IMR-90 (cell line): ENCODE measurements around the gene SIK3. TPM values are rescaled to one million over a fixed set of nuclear protein-coding genes. Genes with fewer than 3 reads are reported as not detected.

ENCODE experiments used
- ATAC-seq: fragments of 200-7000 bp; cut with Tn5 transposase; 2 replicates; pipeline ENCODE4 v1.9.1; 2020; ENCODE audit warnings: low read depth, mild to moderate bottlenecking, moderate library complexity
- BruUV-seq: library from RNA; stranded (reverse); fragments of 400-500 nt; replicated peaks from 2 replicates; lab custom pipeline; 2021; lab: Mats Ljungman, UMichigan
- CTCF ChIA-PET: fragments of 300-600 bp; formaldehyde crosslinking; extraction: SDS; loops from one replicate; lab custom pipeline; 2021; ENCODE audit warnings: antibody characterized with exemption; lab: Yijun Ruan, JAX
- POLR2A ChIA-PET: fragments of 300-600 bp; sonication (Branson Sonifier 250); formaldehyde crosslinking; loops from one replicate; lab custom pipeline; 2022; ENCODE audit warnings: antibody characterized with exemption; ENCODE audit not compliant: unreplicated experiment; lab: Charles Lee
- DNase-seq: peaks from one replicate; pipeline ENCODE4 v3.0.0; 2013
- H2AFZ ChIP-seq: replicated peaks from 2 replicates; pipeline ENCODE3; 2013; ENCODE audit warnings: low read length, mild to moderate bottlenecking; ENCODE audit not compliant: poor library complexity
- H2AK5ac ChIP-seq: 2 replicates; pipeline ENCODE4 v1.6.1; 2013; ENCODE audit warnings: low read depth, low read length, inconsistent platforms
- H2AK9ac ChIP-seq: replicated peaks from 2 replicates; pipeline ENCODE3; 2013; ENCODE audit warnings: mild to moderate bottlenecking, low read depth, low read length, moderate library complexity; ENCODE audit not compliant: poor library complexity
- H2BK120ac ChIP-seq: 2 replicates; pipeline ENCODE4 v1.6.1; 2013; ENCODE audit warnings: low read depth, low read length, inconsistent platforms
- H2BK15ac ChIP-seq: 3 replicates; pipeline ENCODE4 v1.6.1; 2013; ENCODE audit warnings: low read depth, low read length, inconsistent platforms
- H2BK20ac ChIP-seq: 2 replicates; pipeline ENCODE4 v1.6.1; 2013; ENCODE audit warnings: low read depth, mild to moderate bottlenecking, inconsistent platforms, low read length, moderate library complexity
- H2BK5ac ChIP-seq: 2 replicates; pipeline ENCODE4 v1.6.1; 2013; ENCODE audit warnings: mild to moderate bottlenecking, low read depth, low read length, inconsistent platforms; ENCODE audit not compliant: poor library complexity, severe bottlenecking
- H3K14ac ChIP-seq: replicated peaks from 2 replicates; pipeline ENCODE4 v1.6.1; 2013; ENCODE audit warnings: low read depth, low read length, inconsistent platforms
- H3K18ac ChIP-seq: 2 replicates; pipeline ENCODE4 v1.6.1; 2013; ENCODE audit warnings: low read depth, low read length, control low read depth
- H3K23ac ChIP-seq: 2 replicates; pipeline ENCODE4 v1.6.1; 2013; ENCODE audit warnings: low read depth, low read length, inconsistent platforms
- H3K27ac ChIP-seq: 2 replicates; pipeline ENCODE4 v1.5.1; 2013; ENCODE audit warnings: mild to moderate bottlenecking, control low read depth, low read length; ENCODE audit not compliant: insufficient read depth
- H3K27me3 ChIP-seq: 2 replicates; pipeline ENCODE4 v1.6.1; 2013; ENCODE audit warnings: low read length; ENCODE audit not compliant: control insufficient read depth, insufficient read depth
- H3K36me3 ChIP-seq: 2 replicates; pipeline ENCODE4 v1.6.1; 2013; ENCODE audit warnings: low read length, mixed read lengths; ENCODE audit not compliant: control insufficient read depth, insufficient read depth
- H3K4ac ChIP-seq: 2 replicates; pipeline ENCODE4 v1.6.1; 2013; ENCODE audit warnings: low read depth, low read length, inconsistent platforms
- H3K4me1 ChIP-seq: 2 replicates; pipeline ENCODE4 v1.6.1; 2013; ENCODE audit warnings: low read length, mixed read lengths; ENCODE audit not compliant: control insufficient read depth, insufficient read depth
- H3K4me2 ChIP-seq: 2 replicates; pipeline ENCODE4 v1.6.1; 2013; ENCODE audit warnings: low read depth, mild to moderate bottlenecking, control low read depth, low read length, moderate library complexity
- H3K4me3 ChIP-seq: 2 replicates; pipeline ENCODE4 v1.5.1; 2013; ENCODE audit warnings: low read depth, mild to moderate bottlenecking, control low read depth, low read length, moderate library complexity; ENCODE audit not compliant: insufficient read depth
- H3K56ac ChIP-seq: 2 replicates; pipeline ENCODE4 v1.6.1; 2013; ENCODE audit warnings: low read length, inconsistent platforms; ENCODE audit not compliant: insufficient read depth; ENCODE audit errors: extremely low read depth
- H3K79me1 ChIP-seq, 2 experiments: 2 replicates each; pipeline ENCODE4 v1.6.1; 2013; ENCODE audit warnings: low read length in 2 of 2, inconsistent platforms in 1 of 2, low read depth in 1 of 2
- H3K9ac ChIP-seq: 2 replicates; pipeline ENCODE4 v1.6.1; 2013; ENCODE audit warnings: low read depth, low read length, control low read depth
- H3K9me1 ChIP-seq: 2 replicates; pipeline ENCODE4 v1.6.1; 2013; ENCODE audit warnings: low read length, inconsistent platforms; ENCODE audit not compliant: insufficient read depth
- H3K9me3 ChIP-seq: 2 replicates; pipeline ENCODE4 v1.6.1; 2013; ENCODE audit warnings: low read length; ENCODE audit not compliant: control insufficient read depth, insufficient read depth
- H4K20me1 ChIP-seq: 2 replicates; pipeline ENCODE4 v1.6.1; 2013; ENCODE audit warnings: low read length, inconsistent platforms; ENCODE audit not compliant: insufficient read depth
- H4K5ac ChIP-seq: 2 replicates; pipeline ENCODE4 v1.6.1; 2013; ENCODE audit warnings: mild to moderate bottlenecking, low read depth, low read length, control low read depth
- H4K8ac ChIP-seq, 2 experiments: 2 replicates each; pipeline ENCODE4 v1.6.1; 2013; ENCODE audit warnings: low read depth in 2 of 2, low read length in 2 of 2, control low read depth in 1 of 2, inconsistent platforms in 1 of 2
- H4K91ac ChIP-seq: 2 replicates; pipeline ENCODE4 v1.6.1; 2013; ENCODE audit warnings: low read depth, low read length, inconsistent platforms; ENCODE audit not compliant: insufficient read depth
- BHLHE40 ChIP-seq: fragments of 150-350 bp; IDR thresholded peaks from 2 replicates; pipeline ENCODE4 v1.6.1; 2016; ENCODE audit warnings: mild to moderate bottlenecking, low read depth, low read length
- CEBPB ChIP-seq: IDR thresholded peaks from 2 replicates; pipeline ENCODE4 v1.6.1; 2012; ENCODE audit warnings: low read depth, low read length, improper control_type of control experiment
- FOS ChIP-seq: fragments of 150-350 bp; IDR thresholded peaks from 2 replicates; pipeline ENCODE4 v1.6.1; 2016; ENCODE audit warnings: low read depth, low read length
- MAFK ChIP-seq: IDR thresholded peaks from 2 replicates; pipeline ENCODE4 v1.6.1; 2012; ENCODE audit warnings: low read depth, low read length, improper control_type of control experiment
- MAZ ChIP-seq: IDR thresholded peaks from 2 replicates; pipeline ENCODE4 v1.6.1; 2012; ENCODE audit warnings: low read depth, mild to moderate bottlenecking, low read length, improper control_type of control experiment, moderate library complexity, borderline replicate concordance
- MXI1 ChIP-seq: IDR thresholded peaks from 2 replicates; pipeline ENCODE4 v1.6.1; 2012; ENCODE audit warnings: low read depth, mild to moderate bottlenecking, low read length, moderate library complexity, borderline replicate concordance
- POLR2A ChIP-seq: IDR thresholded peaks from 2 replicates; pipeline ENCODE4 v1.6.1; 2012; ENCODE audit warnings: mild to moderate bottlenecking, low read depth, low read length
- RAD21 ChIP-seq: IDR thresholded peaks from 2 replicates; pipeline ENCODE4 v1.6.1; 2012; ENCODE audit warnings: low read length, improper control_type of control experiment
- RCOR1 ChIP-seq: IDR thresholded peaks from 2 replicates; pipeline ENCODE4 v1.6.1; 2012; ENCODE audit warnings: mild to moderate bottlenecking, low read length, improper control_type of control experiment; ENCODE audit not compliant: insufficient replicate concordance
- RFX5 ChIP-seq: IDR thresholded peaks from 2 replicates; pipeline ENCODE4 v1.8.0; 2012; ENCODE audit warnings: low read depth, mild to moderate bottlenecking, low read length, moderate library complexity
- SMC3 ChIP-seq: fragments of 150-350 bp; IDR thresholded peaks from 2 replicates; pipeline ENCODE4 v1.6.1; 2016; ENCODE audit warnings: low read depth, mild to moderate bottlenecking, antibody characterized with exemption, low read length, moderate library complexity
- WGBS, 2 experiments: methylation state at CpG; one replicate each; pipeline versions ENCODE4 v1.1.5 to v1.1.7; 2013; ENCODE audit warnings: missing lambda C conversion rate in 2 of 2; ENCODE audit not compliant: insufficient read length in 1 of 2; ENCODE audit errors: extremely low coverage in 2 of 2; 5-methylcytosine and 5-hydroxymethylcytosine counted together
- dilution Hi-C: fragments of 300-500 bp; cut with HindIII; formaldehyde crosslinking; loops from one replicate; pipeline ENCODE4 v1.14.3; 2018; ENCODE audit warnings: low sequenced_read_pairs; ENCODE audit not compliant: unreplicated experiment
- in situ Hi-C: fragments of 300-500 bp; cut with MboI; formaldehyde crosslinking; loops from 3 replicates; pipeline ENCODE4 v1.14.3; 2019; ENCODE audit warnings: low sequenced_read_pairs, inconsistent platforms, mixed read lengths
- intact Hi-C: fragments of 100-400 bp; cut with micrococcal nuclease; formaldehyde crosslinking; loops from 2 replicates; pipeline ENCODE4 v1.10.0; 2022
- polyA plus RNA-seq, 3 experiments: library from polyadenylated mRNA; depleted of rRNA; stranded (reverse); fragments of >200 nt; gene quantifications; 2 replicates each; pipeline ENCODE4 v1.2.3, GENCODE V29; 2012; ENCODE audit warnings: low replicate concordance in 1 of 3
- total RNA-seq: library from RNA; depleted of rRNA; stranded (reverse); fragments of >200 nt; gene quantifications from 2 replicates; pipeline ENCODE4 v1.2.3, GENCODE V29; 2012
- TF ChIP-seq, protein P1 (sequence below): fragments of 150-350 bp; IDR thresholded peaks from 2 replicates; pipeline ENCODE4 v1.6.1; 2016; ENCODE audit warnings: low read depth, mild to moderate bottlenecking, low read length, moderate library complexity, borderline replicate concordance
- TF ChIP-seq, protein P2 (sequence below): fragments of 150-350 bp; IDR thresholded peaks from 2 replicates; pipeline ENCODE4 v1.6.1; 2017; ENCODE audit warnings: mild to moderate bottlenecking, antibody characterized with exemption, low read length, low read depth
- TF ChIP-seq, protein P3 (sequence below): conservative IDR thresholded peaks from 2 replicates; pipeline ENCODE4 v1.5.1; 2012; ENCODE audit warnings: mild to moderate bottlenecking, low read depth, low read length, improper control_type of control experiment

Gene SIK3
- total and polyA plus RNA-seq, 2 of the 4 experiments (the other 2 are of a cell fraction): 8.2 to 9.1 TPM

DNA sequence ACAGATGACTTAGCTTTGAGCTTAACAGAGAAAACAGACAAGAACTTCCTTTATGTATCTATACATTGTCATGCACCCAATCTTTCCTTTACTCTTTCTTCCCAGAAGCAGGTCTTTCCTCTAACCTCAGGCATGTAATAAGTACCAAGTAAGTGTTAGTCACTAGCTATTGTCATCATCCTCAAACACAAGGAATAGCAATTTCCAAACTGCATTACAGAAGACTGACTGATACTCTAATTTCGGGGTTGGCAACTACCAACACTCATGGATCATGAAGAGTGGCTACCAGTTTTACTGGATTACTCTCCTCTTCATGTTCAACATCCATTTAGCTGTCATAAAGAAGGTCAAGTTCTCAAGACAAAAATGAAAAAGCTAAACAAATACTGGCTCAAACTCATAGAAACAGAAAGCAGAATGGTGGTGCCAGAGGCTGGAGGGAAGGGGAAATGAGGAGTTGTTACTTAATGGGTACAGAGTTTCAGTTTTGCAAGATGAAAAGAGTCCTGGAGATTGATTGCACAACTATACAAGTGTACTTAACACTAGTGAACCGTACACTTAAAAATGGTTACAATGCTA lies 111.6 kb downstream of the SIK3 start:
- Histone ChIP-seq H3K18ac (peak overlapping the region; percentile 16; the same call in 1 of the 2 replicates), H2BK120ac (no peak overlapping the region), H3K14ac (0 out of 2 replicates have a peak overlapping the region, but pooled peaks have one; percentile 39), H3K9me3 (no peaks in the 10 kb centered on the region), H3K9me1 (peaks cover 10% of the 10 kb centered on the region), H2AFZ (no peak overlapping the region), H3K79me1 (peaks cover 16 to 58% of the 10 kb centered on the region in 2 experiments), H2AK9ac (no peak overlapping the region), H3K36me3 (no peaks in the 10 kb centered on the region), H3K4me3 (no peak overlapping the region), H3K4me1 (peaks cover 13% of the 10 kb centered on the region), H4K8ac (no peak overlapping the region), H4K5ac (no peak overlapping the region), H2BK15ac (no peak overlapping the region), H2BK5ac (peak overlapping the region; percentile 63), H3K4ac (no peak overlapping the region), H3K27ac (no peak overlapping the region), H4K91ac (no peak overlapping the region), H4K20me1 (peaks cover 27% of the 10 kb centered on the region), H3K56ac (no peak overlapping the region), H3K27me3 (no peaks in the 10 kb centered on the region), H2AK5ac (no peak overlapping the region), H2BK20ac (no peak overlapping the region), H3K23ac (no peak overlapping the region), H3K4me2 (peak overlapping the region; percentile 68; the same call in 1 of the 2 replicates), H3K9ac (no peak overlapping the region)
- peak; percentile 41 for ATAC-seq
- CTCF ChIA-PET: interaction anchor here (1.2 kb wide), 1 partner anchor 14 kb away, joined by 3 read pairs; no protein-coding TSS in a partner anchor
- in situ Hi-C loops (no loop called here), dilution Hi-C loops (no loop called here), intact Hi-C loops (no loop called here)
- TF ChIP-seq POLR2A (no peak), CEBPB (peak; percentile 83), RCOR1 (no peak), MAZ (no peak), BHLHE40 (no peak), FOS (peak; percentile 55; the same call in 1 of the 2 replicates), MXI1 (no peak), RFX5 (no peak), MAFK (no peak), SMC3 (no peak), RAD21 (no peak; the same call in 1 of the 2 replicates)
- TF ChIP-seq, protein P1, sequence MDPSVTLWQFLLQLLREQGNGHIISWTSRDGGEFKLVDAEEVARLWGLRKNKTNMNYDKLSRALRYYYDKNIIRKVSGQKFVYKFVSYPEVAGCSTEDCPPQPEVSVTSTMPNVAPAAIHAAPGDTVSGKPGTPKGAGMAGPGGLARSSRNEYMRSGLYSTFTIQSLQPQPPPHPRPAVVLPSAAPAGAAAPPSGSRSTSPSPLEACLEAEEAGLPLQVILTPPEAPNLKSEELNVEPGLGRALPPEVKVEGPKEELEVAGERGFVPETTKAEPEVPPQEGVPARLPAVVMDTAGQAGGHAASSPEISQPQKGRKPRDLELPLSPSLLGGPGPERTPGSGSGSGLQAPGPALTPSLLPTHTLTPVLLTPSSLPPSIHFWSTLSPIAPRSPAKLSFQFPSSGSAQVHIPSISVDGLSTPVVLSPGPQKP: no peak
- TF ChIP-seq, protein P2, sequence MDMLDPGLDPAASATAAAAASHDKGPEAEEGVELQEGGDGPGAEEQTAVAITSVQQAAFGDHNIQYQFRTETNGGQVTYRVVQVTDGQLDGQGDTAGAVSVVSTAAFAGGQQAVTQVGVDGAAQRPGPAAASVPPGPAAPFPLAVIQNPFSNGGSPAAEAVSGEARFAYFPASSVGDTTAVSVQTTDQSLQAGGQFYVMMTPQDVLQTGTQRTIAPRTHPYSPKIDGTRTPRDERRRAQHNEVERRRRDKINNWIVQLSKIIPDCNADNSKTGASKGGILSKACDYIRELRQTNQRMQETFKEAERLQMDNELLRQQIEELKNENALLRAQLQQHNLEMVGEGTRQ: no peak
- TF ChIP-seq, protein P3, sequence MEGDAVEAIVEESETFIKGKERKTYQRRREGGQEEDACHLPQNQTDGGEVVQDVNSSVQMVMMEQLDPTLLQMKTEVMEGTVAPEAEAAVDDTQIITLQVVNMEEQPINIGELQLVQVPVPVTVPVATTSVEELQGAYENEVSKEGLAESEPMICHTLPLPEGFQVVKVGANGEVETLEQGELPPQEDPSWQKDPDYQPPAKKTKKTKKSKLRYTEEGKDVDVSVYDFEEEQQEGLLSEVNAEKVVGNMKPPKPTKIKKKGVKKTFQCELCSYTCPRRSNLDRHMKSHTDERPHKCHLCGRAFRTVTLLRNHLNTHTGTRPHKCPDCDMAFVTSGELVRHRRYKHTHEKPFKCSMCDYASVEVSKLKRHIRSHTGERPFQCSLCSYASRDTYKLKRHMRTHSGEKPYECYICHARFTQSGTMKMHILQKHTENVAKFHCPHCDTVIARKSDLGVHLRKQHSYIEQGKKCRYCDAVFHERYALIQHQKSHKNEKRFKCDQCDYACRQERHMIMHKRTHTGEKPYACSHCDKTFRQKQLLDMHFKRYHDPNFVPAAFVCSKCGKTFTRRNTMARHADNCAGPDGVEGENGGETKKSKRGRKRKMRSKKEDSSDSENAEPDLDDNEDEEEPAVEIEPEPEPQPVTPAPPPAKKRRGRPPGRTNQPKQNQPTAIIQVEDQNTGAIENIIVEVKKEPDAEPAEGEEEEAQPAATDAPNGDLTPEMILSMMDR: no peak
- peak; percentile 90 for DNase-seq
- POLR2A ChIA-PET: interaction anchor here (0.6 kb wide), 1 partner anchor 111 kb away, joined by 4 read pairs; no protein-coding TSS in a partner anchor
- BruUV-seq: no TSS peak
- WGBS, 2 experiments: 0% methylated on average over 1 of the region's 2 CpGs; no CpG with 5 or more reads in 1 of the 2 experiments
